Panc1 (cell line): ENCODE results near the gene EIF2B2. TPM values are rescaled to one million over a fixed set of nuclear protein-coding genes. Genes with fewer than 3 reads are reported as not detected.
A peak's percentile ranks its signal among the peaks of the same experiment; 100 is the strongest.
"Not testable (repeated sequence)": the region's sequence is repeated elsewhere in the genome, so short reads cannot be mapped to it uniquely, and the experiment has no call there.

Experiments
- ATAC-seq: fragments of 200-7000 bp; cut with Tn5 transposase; 2 replicates; pipeline ENCODE4 v1.9.1; 2020; ENCODE audit warnings: mild to moderate bottlenecking, moderate library complexity
- BruUV-seq: library from RNA; stranded (reverse); fragments of 400-500 nt; replicated peaks from 2 replicates; lab custom pipeline; 2021; lab: Mats Ljungman, UMichigan
- CTCF ChIA-PET: fragments of 300-600 bp; sonication (Branson Sonifier 250); formaldehyde crosslinking; loops from one replicate; lab custom pipeline; 2022; ENCODE audit warnings: antibody characterized with exemption; lab: Charles Lee
- POLR2A ChIA-PET: fragments of 300-600 bp; sonication (Branson Sonifier 250); formaldehyde crosslinking; loops from one replicate; lab custom pipeline; 2022; ENCODE audit warnings: antibody characterized with exemption; lab: Charles Lee
- DNase-seq: peaks from one replicate; pipeline ENCODE4 v3.0.0-alpha.2; 2010; ENCODE audit warnings: low read depth, low spot score
- H3K27ac ChIP-seq: 2 replicates; pipeline ENCODE4 v1.5.1; 2011; ENCODE audit warnings: mild to moderate bottlenecking, low read length, inconsistent platforms
- H3K27me3 ChIP-seq: fragments of 200-500 bp; sonication (Bioruptor generic); 2 replicates; pipeline ENCODE4 v1.6.0; 2014; ENCODE audit warnings: low read length, inconsistent platforms; ENCODE audit not compliant: control insufficient read depth, insufficient read depth
- H3K36me3 ChIP-seq: fragments of 200-500 bp; sonication (Bioruptor generic); 2 replicates; pipeline ENCODE4 v1.5.1; 2014; ENCODE audit warnings: inconsistent platforms, mild to moderate bottlenecking, low read length, moderate library complexity; ENCODE audit not compliant: control insufficient read depth, insufficient read depth
- H3K4me1 ChIP-seq: 2 replicates; pipeline ENCODE4 v1.5.1; 2011; ENCODE audit warnings: inconsistent platforms, mild to moderate bottlenecking, low read length, moderate library complexity; ENCODE audit not compliant: control insufficient read depth, insufficient read depth
- H3K4me3 ChIP-seq, 2 experiments: 2 replicates each; pipeline ENCODE4 v1.5.1; 2011 to 2012; ENCODE audit warnings: low read depth in 2 of 2, low read length in 2 of 2, mild to moderate bottlenecking in 2 of 2, inconsistent platforms in 1 of 2, moderate library complexity in 1 of 2
- H3K9me3 ChIP-seq: fragments of 200-500 bp; sonication (Bioruptor generic); 2 replicates; pipeline ENCODE4 v1.5.1; 2014; ENCODE audit warnings: low read depth, mild to moderate bottlenecking, inconsistent platforms, low read length, moderate library complexity; ENCODE audit not compliant: control insufficient read depth, insufficient read depth
- CTCF ChIP-seq: fragments of 450-650 bp; IDR thresholded peaks from 2 replicates; pipeline ENCODE4 v1.5.1; 2017; ENCODE audit warnings: mild to moderate bottlenecking
- POLR2AphosphoS5 ChIP-seq: IDR thresholded peaks from 2 replicates; pipeline ENCODE4 v1.6.1; 2012; ENCODE audit warnings: mild to moderate bottlenecking, low read depth, low read length, moderate library complexity
- REST ChIP-seq, 2 experiments: IDR thresholded peaks; 2 replicates each; pipeline ENCODE4 v1.6.1; 2011 to 2012; ENCODE audit warnings: low read depth in 2 of 2, control low read depth in 1 of 2, low read length in 1 of 2, mild to moderate bottlenecking in 1 of 2, moderate library complexity in 1 of 2; ENCODE audit not compliant: insufficient read depth in 1 of 2
- SIN3A ChIP-seq: IDR thresholded peaks from 2 replicates; pipeline ENCODE4 v1.6.1; 2012; ENCODE audit warnings: low read depth, mild to moderate bottlenecking, low read length, moderate library complexity, borderline replicate concordance; ENCODE audit not compliant: insufficient read depth
- TCF7L2 ChIP-seq: IDR thresholded peaks from 2 replicates; pipeline ENCODE4 v1.6.1; 2011; ENCODE audit warnings: mild to moderate bottlenecking, low read depth, low read length, inconsistent platforms
- in situ Hi-C: cut with HindIII; loops from 2 replicates; pipeline ENCODE4 v1.10.0; 2016; ENCODE audit warnings: low sequenced_read_pairs, low pct_unique_long_range_greater_than_20kb
- intact Hi-C: fragments of 100-400 bp; cut with micrococcal nuclease; formaldehyde crosslinking; loops from one replicate; pipeline ENCODE4 v1.10.0; 2022; ENCODE audit not compliant: unreplicated experiment
- total RNA-seq: library from RNA; stranded (reverse); gene quantifications from one replicate; pipeline ENCODE4 v1.2.1, GENCODE V29; 2021; ENCODE audit not compliant: unreplicated experiment

EIF2B2 gene
- total RNA-seq, 1 experiment from 2014 or later, result 37.5 TPM

GRCh38 chr14:74988993-74989392 is 13.7 kb upstream of the EIF2B2 start:
- in situ Hi-C loops, result no loop called here
- no peak for DNase-seq
- CTCF ChIA-PET, result no interaction called here

GRCh38 chr14:74994182-74994581 is 8.5 kb upstream of the EIF2B2 start:
- H3K27ac ChIP-seq, H3K36me3 ChIP-seq, BruUV-seq, in situ Hi-C loops, H3K4me1 ChIP-seq, ATAC-seq, H3K27me3 ChIP-seq, POLR2A ChIA-PET, DNase-seq, H3K9me3 ChIP-seq, intact Hi-C loops, H3K4me3 ChIP-seq, CTCF ChIA-PET: not testable (repeated sequence)

More at GRCh38 chr14:74988993-74989392, 13.7 kb upstream of the EIF2B2 start:
- H3K9me3 ChIP-seq, result no peaks in the 10 kb centered on the region
- TF ChIP-seq REST (IDR thresholded peaks at IDR 0.05; ENCODE audit: insufficient read depth in 1 of 2, low read depth in 2 of 2, low read length in 1 of 2), result no peak
- no peak for TF ChIP-seq POLR2AphosphoS5
- no peak for TF ChIP-seq SIN3A
- TF ChIP-seq TCF7L2, result no peak
- no peak for TF ChIP-seq CTCF
- no peaks in the 10 kb centered on the region for H3K4me1 ChIP-seq
- no peaks in the 10 kb centered on the region for H3K36me3 ChIP-seq
- POLR2A ChIA-PET, result no interaction called here
- no TSS peak for BruUV-seq
- intact Hi-C loops, result no loop called here
- no peaks in the 10 kb centered on the region for H3K27me3 ChIP-seq
- peak; percentile 44; the same call in 1 of the 2 replicates for ATAC-seq
- no peak overlapping the region for H3K4me3 ChIP-seq
- no peak overlapping the region for H3K27ac ChIP-seq

- BruUV-seq, H3K4me1 ChIP-seq, intact Hi-C loops, H3K36me3 ChIP-seq, CTCF ChIA-PET, DNase-seq, H3K27me3 ChIP-seq, H3K9me3 ChIP-seq, ATAC-seq, H3K27ac ChIP-seq, in situ Hi-C loops, H3K4me3 ChIP-seq, POLR2A ChIA-PET: not testable (repeated sequence)
These were observed 6.9 kb upstream of the EIF2B2 start for GRCh38 chr14:74995781-74996180.
